Measurements from ENCODE around the gene KIF25.

KIF25 gene

DNA sequence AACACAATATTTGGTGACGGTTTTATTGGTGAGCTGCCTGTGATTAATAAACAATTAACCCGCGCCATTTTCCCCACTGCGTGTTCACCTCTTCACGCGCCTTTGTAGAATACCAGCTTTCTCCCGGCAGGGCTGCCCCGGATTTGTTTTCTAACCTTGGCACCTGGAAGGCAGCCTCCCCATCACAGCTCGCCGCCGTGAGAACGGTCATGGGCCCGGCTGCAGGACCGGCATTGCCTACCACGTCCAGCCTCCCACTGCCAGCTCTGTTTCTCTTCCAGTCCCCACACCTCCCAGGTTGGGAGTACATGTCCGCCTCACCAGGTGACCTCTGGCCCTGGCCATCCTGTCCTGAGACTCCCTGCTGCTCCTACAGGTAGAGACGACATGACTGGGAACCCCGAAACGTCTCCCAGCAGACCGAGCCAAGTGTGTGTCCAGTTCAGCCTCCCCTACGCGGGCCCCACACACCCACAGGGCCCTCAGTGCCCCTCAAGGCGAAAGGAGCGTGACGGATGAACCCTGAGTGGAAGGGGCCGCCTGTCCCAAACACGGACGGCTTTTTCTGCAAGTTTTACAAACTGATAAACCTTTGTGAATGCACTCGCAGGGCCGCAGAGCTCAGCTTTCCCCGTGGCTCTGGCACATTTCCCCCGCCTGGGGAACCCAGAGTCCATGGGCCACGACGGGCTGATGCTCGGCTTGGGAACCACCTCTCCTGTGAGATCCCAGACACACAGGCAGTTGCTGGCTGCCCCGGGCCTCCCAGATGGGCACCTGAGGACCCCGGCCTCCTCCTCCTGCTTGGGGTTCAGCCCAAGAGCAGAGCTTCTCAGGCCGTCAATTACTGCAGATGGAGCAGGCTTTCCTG lies 55.9 kb downstream of the KIF25 start:
- DNase-seq (ENCODE audit: low read depth) = no peak
- H3K4me3 ChIP-seq (ENCODE audit: low read length) = no peak overlapping the region
- no peak for TF ChIP-seq CTCF (IDR thresholded peaks at IDR 0.05; ENCODE audit: insufficient read depth, low read depth, low read length, missing control alignments)

DNA sequence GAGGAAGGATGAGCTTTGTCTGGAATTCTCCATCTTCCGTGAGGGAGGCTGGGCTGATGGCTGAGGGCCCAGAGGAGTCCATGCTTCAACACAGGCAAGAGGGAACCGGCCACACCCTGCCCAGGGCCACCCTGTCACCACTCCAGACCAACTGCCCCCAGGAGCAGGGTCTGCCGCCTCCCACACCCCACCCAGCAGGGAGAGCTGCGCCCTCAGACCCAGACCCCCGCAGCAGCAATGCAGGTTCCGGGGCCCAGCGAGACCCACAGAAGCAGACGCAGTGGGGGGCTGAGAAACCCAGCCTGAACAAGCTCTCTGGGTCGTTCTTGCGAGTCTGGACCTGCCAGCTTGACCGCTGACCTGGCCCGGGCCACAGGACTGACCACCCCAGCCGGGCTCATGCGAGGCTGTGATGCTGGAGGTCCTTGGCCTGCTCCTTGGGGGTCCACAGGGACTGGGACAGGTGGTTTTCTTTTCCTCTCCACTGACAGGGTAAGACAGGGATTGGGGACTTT lies 56.5 kb downstream of the KIF25 start:
- DNase-seq (ENCODE audit: low read depth) = no peak
- H3K4me3 ChIP-seq (ENCODE audit: low read length) = no peak overlapping the region
- no peak for TF ChIP-seq CTCF (IDR thresholded peaks at IDR 0.05; ENCODE audit: insufficient read depth, low read depth, low read length, missing control alignments)

- no peak for TF ChIP-seq CTCF (IDR thresholded peaks at IDR 0.05; ENCODE audit: insufficient read depth, low read depth, low read length, missing control alignments)
- H3K4me3 ChIP-seq (ENCODE audit: low read length) = no peak overlapping the region
- no peak for DNase-seq (ENCODE audit: low read depth)
These were observed 57.5 kb downstream of the KIF25 start for GRCh38 chr6:168054765-168055560.

DNA sequence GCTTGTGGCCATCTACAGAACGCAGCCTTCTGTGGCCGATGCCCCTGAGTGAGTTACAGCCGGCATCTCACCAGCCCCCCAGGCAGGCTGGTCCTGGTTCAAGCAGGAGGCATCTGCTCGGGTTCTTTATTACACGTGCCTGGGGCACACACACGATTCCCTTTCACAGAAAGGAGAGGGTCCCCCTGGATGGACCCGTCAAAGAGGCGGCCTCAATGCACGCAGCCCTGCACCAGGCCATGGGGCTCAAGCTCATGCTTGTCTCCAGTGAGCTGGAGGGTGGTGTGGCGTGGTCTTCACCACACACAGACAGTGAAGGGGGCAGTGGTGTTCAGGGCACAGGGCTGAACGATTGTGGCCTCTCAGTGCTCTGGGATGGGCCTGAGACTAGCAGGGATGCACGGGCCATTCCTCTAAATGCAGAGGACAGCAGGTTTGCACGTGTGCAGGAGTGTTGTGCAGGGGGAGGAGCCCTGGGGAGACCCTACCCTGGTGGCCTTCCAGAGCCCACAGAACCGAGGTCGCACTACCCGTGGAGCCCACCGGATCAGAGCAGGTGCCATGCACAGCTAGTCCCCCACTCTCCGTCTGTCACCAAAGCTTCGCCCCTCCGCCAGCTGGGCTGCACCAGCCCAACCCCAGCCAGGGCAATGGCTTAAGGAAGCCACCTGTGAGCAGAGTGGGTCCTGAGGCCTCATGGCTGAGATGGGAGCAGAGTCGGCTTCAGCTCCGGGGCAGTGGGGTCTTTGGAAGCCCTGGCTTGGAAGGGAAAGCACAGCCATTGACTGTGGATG lies 58.4 kb downstream of the KIF25 start:
- no peak for DNase-seq (ENCODE audit: low read depth)
- no peak overlapping the region for H3K4me3 ChIP-seq (ENCODE audit: low read length)
- no peak for TF ChIP-seq CTCF (IDR thresholded peaks at IDR 0.05; ENCODE audit: insufficient read depth, low read depth, low read length, missing control alignments)

- no peak for DNase-seq (ENCODE audit: low read depth)
- no peak overlapping the region for H3K4me3 ChIP-seq (ENCODE audit: low read length)
- no peak for TF ChIP-seq CTCF (IDR thresholded peaks at IDR 0.05; ENCODE audit: insufficient read depth, low read depth, low read length, missing control alignments)
These were observed 59.5 kb downstream of the KIF25 start for GRCh38 chr6:168056892-168057527.

GRCh38 chr6:168057836-168058235 lies 60.4 kb downstream of the KIF25 start:
- H3K4me3 ChIP-seq (ENCODE audit: low read length) = no peak overlapping the region
- no peak for DNase-seq (ENCODE audit: low read depth)
- TF ChIP-seq CTCF (IDR thresholded peaks at IDR 0.05; ENCODE audit: insufficient read depth, low read depth, low read length, missing control alignments) = no peak

Measured in epithelial cell of esophagus (primary cell).